Globus pallidus (tissue), 1 donor: ENCODE data around the gene HEPACAM2.

Experiments
- DNase-seq: peaks from one replicate; pipeline ENCODE4 v3.0.0-alpha.2; 2015; ENCODE audit warnings: low spot score

The HEPACAM2 gene

GRCh38 chr7:93147363-93147762 lies 78.9 kb downstream of the HEPACAM2 start:
- peak; percentile 15 for DNase-seq

GRCh38 chr7:93146472-93147141 lies 79.7 kb downstream of the HEPACAM2 start:
- DNase-seq = no peak

DNA sequence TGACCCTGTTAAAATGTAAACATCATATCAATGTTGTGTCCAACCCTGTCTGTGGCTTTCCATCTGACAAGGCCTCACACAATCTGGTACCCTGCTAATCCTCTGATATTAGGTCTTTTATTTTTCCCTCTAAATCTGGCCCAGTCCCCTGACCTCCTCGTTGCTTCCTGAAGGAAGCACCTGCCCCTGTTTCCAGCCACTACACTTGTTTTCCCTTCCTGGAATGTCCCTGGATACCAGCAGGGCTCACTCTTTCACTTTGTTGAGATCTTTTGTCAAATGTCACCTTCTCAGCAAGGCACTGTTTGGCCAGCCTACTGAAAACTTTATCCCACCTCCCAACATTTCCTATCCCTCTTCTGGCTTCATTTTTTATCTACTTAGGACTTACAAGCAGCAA lies 80.2 kb downstream of the HEPACAM2 start:
- no peak for DNase-seq

- no peak for DNase-seq
These were observed 80.9 kb downstream of the HEPACAM2 start for GRCh38 chr7:93145354-93145753.

GRCh38 chr7:93142127-93142526 lies 84.1 kb downstream of the HEPACAM2 start:
- DNase-seq = no peak

- no peak for DNase-seq
These were observed 85.6 kb downstream of the HEPACAM2 start for GRCh38 chr7:93140582-93141191.

GRCh38 chr7:93138576-93138975 lies 87.7 kb downstream of the HEPACAM2 start:
- no peak for DNase-seq
